Measurements from ENCODE around the gene FAM111A. TPM values are rescaled to one million over a fixed set of nuclear protein-coding genes. Genes with fewer than 3 reads are reported as not detected.
"Not testable (repeated sequence)": the region's sequence is repeated elsewhere in the genome, so short reads cannot be mapped to it uniquely, and the experiment has no call there.

Gene FAM111A
- total RNA-seq, 1 experiment from 2014 or later = 49.2 TPM

DNA sequence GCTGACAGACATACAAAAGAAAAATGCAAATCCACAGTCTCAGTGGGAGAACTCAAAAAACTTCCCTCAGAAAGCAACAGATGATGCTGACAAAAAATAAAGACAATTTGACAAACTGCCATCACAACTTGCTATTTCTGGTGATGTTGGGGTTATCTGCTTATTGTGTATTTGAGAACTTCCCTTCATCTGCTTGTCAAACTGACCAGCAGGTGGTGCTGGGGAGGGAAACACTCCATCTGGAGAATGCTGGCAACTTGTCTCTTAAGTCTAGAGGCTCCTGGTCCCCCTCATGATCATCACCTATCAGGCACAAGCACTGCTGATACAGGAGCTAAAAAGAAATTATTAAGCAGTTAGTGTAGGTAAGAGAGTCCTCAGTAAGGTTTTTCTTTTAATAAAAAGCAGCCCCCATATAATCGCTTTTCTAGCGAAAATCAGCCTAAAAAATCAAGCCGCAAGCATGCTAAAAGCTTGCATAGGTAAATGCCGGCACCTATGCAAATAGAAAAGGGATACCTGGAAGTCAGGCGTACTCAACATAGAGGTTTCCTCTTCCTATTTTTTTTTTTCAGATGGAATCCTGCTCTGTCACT lies 45.4 kb upstream of the FAM111A start:
- no peaks in the 10 kb centered on the region for H3K36me3 ChIP-seq (ENCODE audit: low read depth, low read length)
- H3F3A ChIP-seq (ENCODE audit: low read length, unreplicated experiment) = no peaks in the 10 kb centered on the region
- no peak overlapping the region for H3K4me2 ChIP-seq (ENCODE audit: low read length)
- CTCF ChIA-PET = interaction anchor here (1.2 kb wide), 1 partner anchor 38 kb away, joined by 3 read pairs; no protein-coding TSS in a partner anchor
- ATAC-seq (peak; percentile 74), DNase-seq (peak; percentile 75)
- H3K9me2 ChIP-seq (replicated peaks; ENCODE audit: low read length) = no peaks in the 10 kb centered on the region
- H4K20me1 ChIP-seq (ENCODE audit: low read length) = no peaks in the 10 kb centered on the region
- H3K4me1 ChIP-seq (ENCODE audit: insufficient read depth, low read length) = no peaks in the 10 kb centered on the region
- H3K4me3 ChIP-seq (ENCODE audit: low read length) = no peak overlapping the region
- no peak overlapping the region for H2AFZ ChIP-seq (ENCODE audit: low read length)
- 0 out of 2 replicates have a peak, but pooled peaks cover 18% of the 10 kb centered on the region for H3K27me3 ChIP-seq (ENCODE audit: low read length)
- POLR2A ChIA-PET (ENCODE audit: unreplicated experiment) = no interaction called here
- H3K27ac ChIP-seq (ENCODE audit: low read length) = no peak overlapping the region
- no peak for TF ChIP-seq EZH2 (IDR thresholded peaks at IDR 0.05; ENCODE audit: low read length, unreplicated experiment)
- TF ChIP-seq, protein P1, sequence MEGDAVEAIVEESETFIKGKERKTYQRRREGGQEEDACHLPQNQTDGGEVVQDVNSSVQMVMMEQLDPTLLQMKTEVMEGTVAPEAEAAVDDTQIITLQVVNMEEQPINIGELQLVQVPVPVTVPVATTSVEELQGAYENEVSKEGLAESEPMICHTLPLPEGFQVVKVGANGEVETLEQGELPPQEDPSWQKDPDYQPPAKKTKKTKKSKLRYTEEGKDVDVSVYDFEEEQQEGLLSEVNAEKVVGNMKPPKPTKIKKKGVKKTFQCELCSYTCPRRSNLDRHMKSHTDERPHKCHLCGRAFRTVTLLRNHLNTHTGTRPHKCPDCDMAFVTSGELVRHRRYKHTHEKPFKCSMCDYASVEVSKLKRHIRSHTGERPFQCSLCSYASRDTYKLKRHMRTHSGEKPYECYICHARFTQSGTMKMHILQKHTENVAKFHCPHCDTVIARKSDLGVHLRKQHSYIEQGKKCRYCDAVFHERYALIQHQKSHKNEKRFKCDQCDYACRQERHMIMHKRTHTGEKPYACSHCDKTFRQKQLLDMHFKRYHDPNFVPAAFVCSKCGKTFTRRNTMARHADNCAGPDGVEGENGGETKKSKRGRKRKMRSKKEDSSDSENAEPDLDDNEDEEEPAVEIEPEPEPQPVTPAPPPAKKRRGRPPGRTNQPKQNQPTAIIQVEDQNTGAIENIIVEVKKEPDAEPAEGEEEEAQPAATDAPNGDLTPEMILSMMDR (conservative IDR thresholded peaks at IDR 0.05; ENCODE audit: low read depth, low read length) = peak; percentile 72
- no peak for TF ChIP-seq EZH2phosphoT487 (IDR thresholded peaks at IDR 0.05; ENCODE audit: borderline replicate concordance, low read length)
- H3K79me2 ChIP-seq (ENCODE audit: low read length) = no peaks in the 10 kb centered on the region
- H3K9ac ChIP-seq (ENCODE audit: low read length) = no peak overlapping the region
- intact Hi-C loops (cut with micrococcal nuclease) = loop anchor here (1.0 kb wide), 2 partner anchors 39 to 61 kb away; no protein-coding TSS in a partner anchor
- H3K9me3 ChIP-seq (ENCODE audit: low read length) = no peaks in the 10 kb centered on the region
- BruUV-seq (replicated peaks) = no TSS peak

DNA sequence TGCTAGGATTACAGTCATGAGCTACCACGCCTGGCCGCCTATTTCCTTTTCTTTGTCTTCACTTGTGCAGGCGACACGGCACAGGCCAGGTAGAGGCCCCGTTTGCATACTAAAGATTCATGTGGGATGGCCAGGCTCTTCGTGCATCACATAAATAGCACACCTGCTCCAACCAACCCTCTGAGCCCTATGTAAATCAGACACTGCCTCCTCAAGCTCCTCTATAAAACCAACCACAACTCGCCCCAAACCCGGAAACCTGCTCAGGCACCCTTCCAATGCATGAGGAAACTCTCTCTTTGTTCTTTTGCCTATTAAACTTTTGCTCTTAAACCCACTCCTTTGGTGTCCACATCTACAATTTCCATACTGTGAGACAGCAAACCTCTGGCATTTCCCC lies 44.7 kb upstream of the FAM111A start:
- POLR2A ChIA-PET (ENCODE audit: unreplicated experiment) = not testable (repeated sequence)
- intact Hi-C loops (cut with micrococcal nuclease) = loop anchor here (1.0 kb wide), 2 partner anchors 38 to 60 kb away; no protein-coding TSS in a partner anchor

DNA sequence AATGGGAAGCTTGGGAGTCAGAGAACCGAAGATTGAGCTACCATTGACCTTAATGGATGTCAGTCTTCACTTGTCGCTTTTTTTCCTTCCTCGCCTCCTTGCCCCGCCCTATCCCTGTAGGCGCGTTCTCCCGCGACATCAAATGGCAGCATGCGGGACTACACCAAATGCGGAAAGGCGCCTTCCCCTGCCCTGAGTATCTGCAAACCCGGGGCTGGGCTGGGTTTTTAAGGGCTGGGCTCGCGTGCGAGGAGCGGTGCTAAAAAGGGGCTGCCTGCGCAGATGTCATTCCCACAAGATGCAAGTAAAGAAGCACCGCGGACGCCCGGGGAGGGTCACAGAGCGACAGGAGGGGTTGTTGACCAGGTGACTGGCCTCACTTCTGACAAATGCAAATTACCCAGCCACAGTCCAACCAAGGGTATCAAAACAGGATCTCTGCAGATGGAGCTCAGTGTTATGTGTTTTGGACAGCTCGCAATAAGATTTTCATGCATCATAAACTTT lies 40.3 kb upstream of the FAM111A start:
- H3K27ac ChIP-seq (ENCODE audit: low read length) = no peak overlapping the region
- DNase-seq = peak; percentile 68
- no TSS peak for BruUV-seq (replicated peaks)
- no peaks in the 10 kb centered on the region for H3K9me3 ChIP-seq (ENCODE audit: low read length)
- H3K27me3 ChIP-seq (ENCODE audit: low read length) = 0 out of 2 replicates have a peak, but pooled peaks cover 10% of the 10 kb centered on the region
- H3K4me1 ChIP-seq (ENCODE audit: insufficient read depth, low read length) = peaks cover 8% of the 10 kb centered on the region; the same call in 1 of the 2 replicates
- peak overlapping the region; percentile 53 for H3K4me3 ChIP-seq (ENCODE audit: low read length)
- H4K20me1 ChIP-seq (ENCODE audit: low read length) = no peaks in the 10 kb centered on the region
- no peaks in the 10 kb centered on the region for H3K36me3 ChIP-seq (ENCODE audit: low read depth, low read length)
- TF ChIP-seq, protein P1 (conservative IDR thresholded peaks at IDR 0.05; ENCODE audit: low read depth, low read length) = peak; percentile 44
- no peak for TF ChIP-seq EZH2 (IDR thresholded peaks at IDR 0.05; ENCODE audit: low read length, unreplicated experiment)
- intact Hi-C loops (cut with micrococcal nuclease) = no loop called here
- peak overlapping the region; percentile 58 for H2AFZ ChIP-seq (ENCODE audit: low read length)
- H3K79me2 ChIP-seq (ENCODE audit: low read length) = peaks cover 1% of the 10 kb centered on the region
- H3K9ac ChIP-seq (ENCODE audit: low read length) = no peak overlapping the region
- no peaks in the 10 kb centered on the region for H3K9me2 ChIP-seq (replicated peaks; ENCODE audit: low read length)
- H3K4me2 ChIP-seq (ENCODE audit: low read length) = peak overlapping the region; percentile 76
- peak; percentile 30 for ATAC-seq
- H3F3A ChIP-seq (ENCODE audit: low read length, unreplicated experiment) = no peaks in the 10 kb centered on the region
- POLR2A ChIA-PET (ENCODE audit: unreplicated experiment) = no interaction called here
- CTCF ChIA-PET = no interaction called here

More for the DNA sequence above, 44.7 kb upstream of the FAM111A start:
- not testable (repeated sequence) for H3K4me1 ChIP-seq (ENCODE audit: insufficient read depth, low read length); H3K9ac ChIP-seq (ENCODE audit: low read length); H4K20me1 ChIP-seq (ENCODE audit: low read length); BruUV-seq (replicated peaks); H3K27ac ChIP-seq (ENCODE audit: low read length); H3K9me3 ChIP-seq (ENCODE audit: low read length); H3K79me2 ChIP-seq (ENCODE audit: low read length); H3K4me2 ChIP-seq (ENCODE audit: low read length); H3F3A ChIP-seq (ENCODE audit: low read length, unreplicated experiment); H3K4me3 ChIP-seq (ENCODE audit: low read length); H2AFZ ChIP-seq (ENCODE audit: low read length); H3K36me3 ChIP-seq (ENCODE audit: low read depth, low read length); H3K9me2 ChIP-seq (replicated peaks; ENCODE audit: low read length)
- CTCF ChIA-PET = interaction anchor here (1.2 kb wide), 1 partner anchor 38 kb away, joined by 3 read pairs; no protein-coding TSS in a partner anchor
- 0 out of 2 replicates have a peak, but pooled peaks cover 12% of the 10 kb centered on the region for H3K27me3 ChIP-seq (ENCODE audit: low read length)
- DNase-seq (peak; percentile 32), ATAC-seq (peak; percentile 26; the same call in 1 of the 2 replicates)

Measured in PC-3 (cell line).